MM.1S (cell line): ENCODE data around the gene FCGR3A.
"Not testable (repeated sequence)": the region's sequence is repeated elsewhere in the genome, so short reads cannot be mapped to it uniquely, and the experiment has no call there.

Source experiments
- EZH2phosphoT487 ChIP-seq: fragments of 300-600 bp; sonication (generic); IDR thresholded peaks from 2 replicates; pipeline ENCODE4 v1.6.1; 2018; ENCODE audit warnings: antibody characterized with exemption, low read length
- TF ChIP-seq, protein P1 (sequence below): fragments of 300-600 bp; sonication (generic); IDR thresholded peaks from 2 replicates; pipeline ENCODE4 v1.5.1; 2016; ENCODE audit warnings: antibody characterized with exemption, low read length, mixed read lengths

- TF ChIP-seq, protein P1, sequence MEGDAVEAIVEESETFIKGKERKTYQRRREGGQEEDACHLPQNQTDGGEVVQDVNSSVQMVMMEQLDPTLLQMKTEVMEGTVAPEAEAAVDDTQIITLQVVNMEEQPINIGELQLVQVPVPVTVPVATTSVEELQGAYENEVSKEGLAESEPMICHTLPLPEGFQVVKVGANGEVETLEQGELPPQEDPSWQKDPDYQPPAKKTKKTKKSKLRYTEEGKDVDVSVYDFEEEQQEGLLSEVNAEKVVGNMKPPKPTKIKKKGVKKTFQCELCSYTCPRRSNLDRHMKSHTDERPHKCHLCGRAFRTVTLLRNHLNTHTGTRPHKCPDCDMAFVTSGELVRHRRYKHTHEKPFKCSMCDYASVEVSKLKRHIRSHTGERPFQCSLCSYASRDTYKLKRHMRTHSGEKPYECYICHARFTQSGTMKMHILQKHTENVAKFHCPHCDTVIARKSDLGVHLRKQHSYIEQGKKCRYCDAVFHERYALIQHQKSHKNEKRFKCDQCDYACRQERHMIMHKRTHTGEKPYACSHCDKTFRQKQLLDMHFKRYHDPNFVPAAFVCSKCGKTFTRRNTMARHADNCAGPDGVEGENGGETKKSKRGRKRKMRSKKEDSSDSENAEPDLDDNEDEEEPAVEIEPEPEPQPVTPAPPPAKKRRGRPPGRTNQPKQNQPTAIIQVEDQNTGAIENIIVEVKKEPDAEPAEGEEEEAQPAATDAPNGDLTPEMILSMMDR: not testable (repeated sequence)
- TF ChIP-seq EZH2phosphoT487: not testable (repeated sequence)
These were observed 8.2 kb upstream of the FCGR3A start for GRCh38 chr1:161557506-161558450.
